ENCODE data around the gene TPP2.

TPP2 gene

DNA sequence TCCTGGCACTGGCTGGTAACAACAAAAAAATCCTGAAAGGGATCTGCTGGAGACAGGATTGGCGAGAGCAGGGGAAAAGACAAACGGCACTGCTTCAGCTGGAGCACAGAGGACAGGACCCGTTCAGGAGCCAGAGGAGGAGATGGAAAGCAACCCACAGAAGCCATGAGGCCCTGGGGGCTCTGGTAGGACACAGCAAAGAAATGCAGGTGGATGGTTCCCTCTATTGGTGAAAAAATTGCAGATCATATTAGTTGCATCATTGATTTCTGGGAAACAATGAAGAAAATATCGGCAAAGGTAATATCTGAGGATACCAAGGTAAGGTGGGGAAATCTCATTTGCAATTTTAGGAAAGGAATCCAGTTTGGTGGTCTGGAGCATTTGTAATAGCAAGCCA lies 25.7 kb upstream of the TPP2 start:
- H3K36me3 ChIP-seq (replicated peaks; ENCODE audit: insufficient read depth, low read length), result no peaks in the 10 kb centered on the region
- no peaks in the 10 kb centered on the region for H3K9me3 ChIP-seq (replicated peaks; ENCODE audit: insufficient read depth, low read length)
- H3K4me3 ChIP-seq (ENCODE audit: low read length), result no peak overlapping the region
- H3K27ac ChIP-seq (ENCODE audit: low read length), result no peak overlapping the region
- TF ChIP-seq EZH2phosphoT487 (IDR thresholded peaks at IDR 0.05; ENCODE audit: low read length) (no peak), EZH2 (optimal IDR thresholded peaks at IDR 0.05; ENCODE audit: low read depth, low read length) (no peak)
- TF ChIP-seq, protein P1, sequence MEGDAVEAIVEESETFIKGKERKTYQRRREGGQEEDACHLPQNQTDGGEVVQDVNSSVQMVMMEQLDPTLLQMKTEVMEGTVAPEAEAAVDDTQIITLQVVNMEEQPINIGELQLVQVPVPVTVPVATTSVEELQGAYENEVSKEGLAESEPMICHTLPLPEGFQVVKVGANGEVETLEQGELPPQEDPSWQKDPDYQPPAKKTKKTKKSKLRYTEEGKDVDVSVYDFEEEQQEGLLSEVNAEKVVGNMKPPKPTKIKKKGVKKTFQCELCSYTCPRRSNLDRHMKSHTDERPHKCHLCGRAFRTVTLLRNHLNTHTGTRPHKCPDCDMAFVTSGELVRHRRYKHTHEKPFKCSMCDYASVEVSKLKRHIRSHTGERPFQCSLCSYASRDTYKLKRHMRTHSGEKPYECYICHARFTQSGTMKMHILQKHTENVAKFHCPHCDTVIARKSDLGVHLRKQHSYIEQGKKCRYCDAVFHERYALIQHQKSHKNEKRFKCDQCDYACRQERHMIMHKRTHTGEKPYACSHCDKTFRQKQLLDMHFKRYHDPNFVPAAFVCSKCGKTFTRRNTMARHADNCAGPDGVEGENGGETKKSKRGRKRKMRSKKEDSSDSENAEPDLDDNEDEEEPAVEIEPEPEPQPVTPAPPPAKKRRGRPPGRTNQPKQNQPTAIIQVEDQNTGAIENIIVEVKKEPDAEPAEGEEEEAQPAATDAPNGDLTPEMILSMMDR (IDR thresholded peaks at IDR 0.05; ENCODE audit: low read length), result peak; percentile 32
- peak; percentile 27 for DNase-seq
- H3K9ac ChIP-seq (ENCODE audit: low read length), result no peak overlapping the region
- no peaks in the 10 kb centered on the region for H3K9me2 ChIP-seq (replicated peaks; ENCODE audit: insufficient read depth, low read length)
- H3K79me2 ChIP-seq (ENCODE audit: low read length), result no peaks in the 10 kb centered on the region
- H3K4me2 ChIP-seq (ENCODE audit: low read depth, low read length), result no peak overlapping the region
- H4K20me1 ChIP-seq (ENCODE audit: insufficient read depth, low read length), result no peaks in the 10 kb centered on the region
- no peaks in the 10 kb centered on the region for H3K27me3 ChIP-seq (replicated peaks; ENCODE audit: insufficient read depth, low read length)
- no peak overlapping the region for H2AFZ ChIP-seq (ENCODE audit: low read length)
- no peaks in the 10 kb centered on the region for H3F3A ChIP-seq (ENCODE audit: insufficient read depth, low read length)
- no peaks in the 10 kb centered on the region for H3K4me1 ChIP-seq (ENCODE audit: low read length)

DNA sequence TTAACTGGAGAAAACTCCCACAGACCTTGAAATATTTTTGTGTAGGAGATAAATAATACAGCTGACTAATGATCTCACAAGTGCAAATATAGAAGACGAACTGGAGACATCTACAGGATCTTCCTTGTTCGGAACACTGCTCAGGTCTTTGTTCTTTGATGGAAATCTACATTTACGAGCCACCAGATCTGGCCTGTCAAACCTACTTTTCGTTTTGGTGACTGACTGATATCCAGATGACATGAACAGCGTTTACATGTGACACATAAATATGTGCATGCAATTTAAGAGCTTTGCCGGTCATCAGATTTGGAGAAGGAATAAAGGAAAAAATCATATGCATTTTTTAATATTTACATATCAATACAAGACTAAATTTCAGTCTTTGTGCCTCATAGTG lies 24.5 kb upstream of the TPP2 start:
- Histone ChIP-seq H3K4me3 (ENCODE audit: low read length) (no peak overlapping the region), H3K9me2 (replicated peaks; ENCODE audit: insufficient read depth, low read length) (no peaks in the 10 kb centered on the region), H3K4me2 (ENCODE audit: low read depth, low read length) (no peak overlapping the region), H2AFZ (ENCODE audit: low read length) (no peak overlapping the region), H3K79me2 (ENCODE audit: low read length) (no peaks in the 10 kb centered on the region), H3K9ac (ENCODE audit: low read length) (no peak overlapping the region), H3K27me3 (replicated peaks; ENCODE audit: insufficient read depth, low read length) (no peaks in the 10 kb centered on the region), H3K36me3 (replicated peaks; ENCODE audit: insufficient read depth, low read length) (no peaks in the 10 kb centered on the region), H3K9me3 (replicated peaks; ENCODE audit: insufficient read depth, low read length) (no peaks in the 10 kb centered on the region), H3K4me1 (ENCODE audit: low read length) (no peaks in the 10 kb centered on the region), H3K27ac (ENCODE audit: low read length) (no peak overlapping the region), H3F3A (ENCODE audit: insufficient read depth, low read length) (no peaks in the 10 kb centered on the region), H4K20me1 (ENCODE audit: insufficient read depth, low read length) (no peaks in the 10 kb centered on the region)
- TF ChIP-seq, protein P1 (IDR thresholded peaks at IDR 0.05; ENCODE audit: low read length), result no peak
- TF ChIP-seq EZH2phosphoT487 (IDR thresholded peaks at IDR 0.05; ENCODE audit: low read length), result no peak
- no peak for TF ChIP-seq EZH2 (optimal IDR thresholded peaks at IDR 0.05; ENCODE audit: low read depth, low read length)
- DNase-seq, result no peak

- TF ChIP-seq EZH2phosphoT487 (IDR thresholded peaks at IDR 0.05; ENCODE audit: low read length), result no peak
- TF ChIP-seq, protein P1 (IDR thresholded peaks at IDR 0.05; ENCODE audit: low read length), result peak; percentile 70
- DNase-seq, result peak; percentile 64
- H3K9ac ChIP-seq (ENCODE audit: low read length), result no peak overlapping the region
- no peaks in the 10 kb centered on the region for H4K20me1 ChIP-seq (ENCODE audit: insufficient read depth, low read length)
- H3K4me1 ChIP-seq (ENCODE audit: low read length), result peaks cover 12% of the 10 kb centered on the region
- no peaks in the 10 kb centered on the region for H3K27me3 ChIP-seq (replicated peaks; ENCODE audit: insufficient read depth, low read length)
- H3F3A ChIP-seq (ENCODE audit: insufficient read depth, low read length), result 0 out of 2 replicates have a peak, but pooled peaks cover 2% of the 10 kb centered on the region
- H3K79me2 ChIP-seq (ENCODE audit: low read length), result no peaks in the 10 kb centered on the region
- no peaks in the 10 kb centered on the region for H3K9me2 ChIP-seq (replicated peaks; ENCODE audit: insufficient read depth, low read length)
- H3K4me3 ChIP-seq (ENCODE audit: low read length), result no peak overlapping the region
- no peak overlapping the region for H3K4me2 ChIP-seq (ENCODE audit: low read depth, low read length)
- H3K36me3 ChIP-seq (replicated peaks; ENCODE audit: insufficient read depth, low read length), result no peaks in the 10 kb centered on the region
- H2AFZ ChIP-seq (ENCODE audit: low read length), result no peak overlapping the region
- H3K9me3 ChIP-seq (replicated peaks; ENCODE audit: insufficient read depth, low read length), result no peaks in the 10 kb centered on the region
- no peak overlapping the region for H3K27ac ChIP-seq (ENCODE audit: low read length)
Measured at GRCh38 chr13:102580552-102581169, 16.1 kb upstream of the TPP2 start.
